Keratinocyte (primary cell): ENCODE data around the gene PDZD2. TPM values are rescaled to one million over a fixed set of nuclear protein-coding genes. Genes with fewer than 3 reads are reported as not detected.

Source experiments
- DNase-seq: peaks from one replicate; pipeline ENCODE4 v3.0.0-alpha.2; 2011; ENCODE audit warnings: low read depth, missing footprints, low spot score
- FAIRE-seq: peaks from 2 replicates; lab custom pipeline; 2011; peaks lifted over from hg19 to GRCh38; lab: Jason Lieb, UNC
- H2AFZ ChIP-seq: 2 replicates; pipeline ENCODE4 v1.6.0; 2012; ENCODE audit warnings: low read length, control low read depth, inconsistent platforms; ENCODE audit not compliant: control insufficient read depth
- H3K27ac ChIP-seq: 2 replicates; pipeline ENCODE4 v1.5.1; 2011; ENCODE audit warnings: low read length; ENCODE audit not compliant: control insufficient read depth, insufficient read depth
- H3K27me3 ChIP-seq: 3 replicates; pipeline ENCODE4 v1.6.0; 2011; ENCODE audit warnings: low read length; ENCODE audit not compliant: control insufficient read depth, insufficient read depth; ENCODE audit errors: extremely low read depth
- H3K36me3 ChIP-seq, 2 experiments: 2 replicates in 1 of 2; 3 replicates in 1 of 2; pipeline ENCODE4 v1.5.1; 2011; ENCODE audit warnings: low read length in 2 of 2, mild to moderate bottlenecking in 1 of 2; ENCODE audit not compliant: control insufficient read depth in 2 of 2, insufficient read depth in 2 of 2; ENCODE audit errors: extremely low read depth in 1 of 2
- H3K4me1 ChIP-seq: 3 replicates; pipeline ENCODE4 v1.5.1; 2011; ENCODE audit warnings: low read length; ENCODE audit not compliant: control insufficient read depth, insufficient read depth; ENCODE audit errors: extremely low read depth
- H3K4me2 ChIP-seq: 3 replicates; pipeline ENCODE4 v1.6.0; 2011; ENCODE audit warnings: low read depth, low read length; ENCODE audit not compliant: control insufficient read depth, insufficient read depth; ENCODE audit errors: extremely low read depth
- H3K4me3 ChIP-seq, 3 experiments: fragments of 200-600 bp in 1 of 3; sonication (generic) in 1 of 3; 2 replicates in 2 of 3; 3 replicates in 1 of 3; pipeline ENCODE4 v1.5.1; 2011 to 2016; ENCODE audit warnings: low read length in 3 of 3, mild to moderate bottlenecking in 3 of 3, control low read depth in 2 of 3, inconsistent platforms in 1 of 3, low read depth in 1 of 3, mixed read lengths in 1 of 3, mixed run types in 1 of 3, moderate library complexity in 1 of 3; ENCODE audit not compliant: control insufficient read depth in 2 of 3, insufficient read depth in 2 of 3; ENCODE audit errors: extremely low read depth in 1 of 3
- H3K79me2 ChIP-seq: 2 replicates; pipeline ENCODE4 v1.6.0; 2012; ENCODE audit warnings: low read length; ENCODE audit not compliant: control insufficient read depth, insufficient read depth
- H3K9ac ChIP-seq: 3 replicates; pipeline ENCODE4 v1.6.0; 2011; ENCODE audit warnings: low read length; ENCODE audit not compliant: control insufficient read depth, insufficient read depth; ENCODE audit errors: extremely low read depth
- H3K9me1 ChIP-seq: 3 replicates; pipeline ENCODE4 v1.6.0; 2011; ENCODE audit warnings: low read length; ENCODE audit not compliant: control insufficient read depth, insufficient read depth; ENCODE audit errors: extremely low read depth
- H3K9me3 ChIP-seq: 2 replicates; pipeline ENCODE4 v1.5.1; 2012; ENCODE audit warnings: low read depth, low read length; ENCODE audit not compliant: control insufficient read depth
- H4K20me1 ChIP-seq: 3 replicates; pipeline ENCODE4 v1.6.0; 2011; ENCODE audit warnings: low read length; ENCODE audit not compliant: control insufficient read depth, insufficient read depth; ENCODE audit errors: extremely low read depth
- EZH2 ChIP-seq: IDR thresholded peaks from one replicate; pipeline ENCODE4 v1.6.1; 2012; ENCODE audit warnings: inconsistent platforms, mild to moderate bottlenecking, low read length, moderate library complexity
- dilution Hi-C: fragments of 300-500 bp; cut with MboI; formaldehyde crosslinking; loops from one replicate; pipeline ENCODE4 v1.7.0; 2020; ENCODE audit warnings: low sequenced_read_pairs; ENCODE audit not compliant: extremely low pct_ligation_motif_present
- polyA plus RNA-seq, 5 experiments: library from polyadenylated mRNA; depleted of rRNA in 3 of 5; stranded (reverse) in 3 of 5; stranded (forward) in 1 of 5; unstranded in 1 of 5; fragments of >200 nt; gene quantifications; 1 replicate in 1 of 5; 2 replicates in 3 of 5; 3 replicates in 1 of 5; pipeline versions ENCODE4 v1.2.1 to v1.2.3, GENCODE V29; 2011 to 2012; ENCODE audit warnings: missing spikeins in 2 of 5, low read depth in 1 of 5, low replicate concordance in 1 of 5
- TF ChIP-seq, protein P1 (sequence below), 3 experiments: IDR thresholded peaks in 1 of 3; conservative IDR thresholded peaks in 1 of 3; optimal IDR thresholded peaks in 1 of 3; 2 replicates in 2 of 3; 3 replicates in 1 of 3; pipeline versions ENCODE3 to v1.5.1; 2011; ENCODE audit warnings: low read length in 3 of 3, mild to moderate bottlenecking in 3 of 3, moderate library complexity in 2 of 3, control low read depth in 1 of 3, inconsistent platforms in 1 of 3; ENCODE audit not compliant: insufficient read depth in 2 of 3; ENCODE audit errors: extremely low read depth in 1 of 3

PDZD2 gene
- polyA plus RNA-seq, 1 donor (not counting 4 experiments of a cell fraction or from before 2014, with no cell fraction given), result 7.3 TPM

DNA sequence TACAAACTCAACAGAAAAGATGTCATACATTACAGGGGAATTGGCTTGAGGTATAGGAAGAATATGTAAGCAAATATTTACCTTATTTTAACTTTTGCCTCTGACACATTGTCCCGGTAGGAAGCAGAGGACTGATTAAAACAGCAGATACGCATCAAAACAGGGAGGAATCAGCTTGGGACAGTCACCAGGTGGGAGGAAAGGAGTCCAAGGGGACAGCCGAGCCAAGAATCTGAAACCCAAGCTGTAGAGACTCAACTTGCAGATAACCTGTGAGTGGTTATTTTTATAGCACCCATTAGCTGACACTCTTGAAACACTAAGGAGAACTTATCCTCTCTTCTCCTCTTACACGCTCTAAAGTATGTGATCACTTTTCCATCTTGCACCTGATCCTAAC, 22.3 kb downstream of the PDZD2 start:
- Histone ChIP-seq H3K4me1 (no peaks in the 10 kb centered on the region), H4K20me1 (no peaks in the 10 kb centered on the region), H3K27me3 (peaks cover 4% of the 10 kb centered on the region), H3K36me3 (no peaks in the 10 kb centered on the region), H3K4me3 (no peak overlapping the region), H3K27ac (no peak overlapping the region), H3K79me2 (no peaks in the 10 kb centered on the region), H3K9me3 (no peaks in the 10 kb centered on the region), H3K9me1 (no peaks in the 10 kb centered on the region), H3K4me2 (no peak overlapping the region), H3K9ac (no peak overlapping the region), H2AFZ (no peak overlapping the region)
- TF ChIP-seq, protein P1, sequence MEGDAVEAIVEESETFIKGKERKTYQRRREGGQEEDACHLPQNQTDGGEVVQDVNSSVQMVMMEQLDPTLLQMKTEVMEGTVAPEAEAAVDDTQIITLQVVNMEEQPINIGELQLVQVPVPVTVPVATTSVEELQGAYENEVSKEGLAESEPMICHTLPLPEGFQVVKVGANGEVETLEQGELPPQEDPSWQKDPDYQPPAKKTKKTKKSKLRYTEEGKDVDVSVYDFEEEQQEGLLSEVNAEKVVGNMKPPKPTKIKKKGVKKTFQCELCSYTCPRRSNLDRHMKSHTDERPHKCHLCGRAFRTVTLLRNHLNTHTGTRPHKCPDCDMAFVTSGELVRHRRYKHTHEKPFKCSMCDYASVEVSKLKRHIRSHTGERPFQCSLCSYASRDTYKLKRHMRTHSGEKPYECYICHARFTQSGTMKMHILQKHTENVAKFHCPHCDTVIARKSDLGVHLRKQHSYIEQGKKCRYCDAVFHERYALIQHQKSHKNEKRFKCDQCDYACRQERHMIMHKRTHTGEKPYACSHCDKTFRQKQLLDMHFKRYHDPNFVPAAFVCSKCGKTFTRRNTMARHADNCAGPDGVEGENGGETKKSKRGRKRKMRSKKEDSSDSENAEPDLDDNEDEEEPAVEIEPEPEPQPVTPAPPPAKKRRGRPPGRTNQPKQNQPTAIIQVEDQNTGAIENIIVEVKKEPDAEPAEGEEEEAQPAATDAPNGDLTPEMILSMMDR (optimal IDR thresholded peaks at IDR 0.05 in 1 of 3, IDR thresholded peaks at IDR 0.05 in 1 of 3, conservative IDR thresholded peaks at IDR 0.05 in 1 of 3; ENCODE audit: extremely low read depth in 1 of 3, insufficient read depth in 2 of 3, low read length in 3 of 3), result no peak
- no peak for TF ChIP-seq EZH2
- DNase-seq (no peak), FAIRE-seq (no peak)
- dilution Hi-C loops, result no loop called here

DNA sequence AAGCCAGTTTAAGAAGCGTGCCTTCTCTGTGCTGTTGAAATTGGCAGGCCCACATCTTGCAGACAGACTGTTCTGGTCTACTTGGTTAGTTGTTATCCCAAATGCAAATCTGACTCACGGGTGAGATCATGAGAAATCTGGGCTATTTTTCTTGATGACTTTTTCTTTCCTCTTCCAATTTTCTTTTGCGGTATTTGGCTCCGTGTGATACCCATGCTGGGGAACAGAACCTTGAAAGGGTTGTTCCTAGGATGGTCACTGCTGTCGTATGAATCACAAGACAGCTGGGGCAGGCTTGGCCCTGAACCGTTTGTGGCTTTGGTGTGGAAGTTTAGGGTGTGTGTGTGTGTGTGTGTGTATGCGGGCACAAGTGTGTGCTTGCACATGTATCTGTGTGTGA, 24.6 kb downstream of the PDZD2 start:
- H3K4me2 ChIP-seq, result no peak overlapping the region
- DNase-seq (no peak), FAIRE-seq (no peak)
- H4K20me1 ChIP-seq, result no peaks in the 10 kb centered on the region
- H3K9ac ChIP-seq, result no peak overlapping the region
- dilution Hi-C loops, result no loop called here
- no peaks in the 10 kb centered on the region for H3K79me2 ChIP-seq
- H3K27me3 ChIP-seq, result no peaks in the 10 kb centered on the region
- no peaks in the 10 kb centered on the region for H3K4me1 ChIP-seq
- H3K27ac ChIP-seq, result no peak overlapping the region
- TF ChIP-seq EZH2, result no peak
- TF ChIP-seq, protein P1 (optimal IDR thresholded peaks at IDR 0.05 in 1 of 3, IDR thresholded peaks at IDR 0.05 in 1 of 3, conservative IDR thresholded peaks at IDR 0.05 in 1 of 3; ENCODE audit: extremely low read depth in 1 of 3, insufficient read depth in 2 of 3, low read length in 3 of 3), result no peak
- H2AFZ ChIP-seq, result no peak overlapping the region
- H3K36me3 ChIP-seq, result no peaks in the 10 kb centered on the region
- H3K4me3 ChIP-seq, result no peak overlapping the region
- no peaks in the 10 kb centered on the region for H3K9me3 ChIP-seq
- no peaks in the 10 kb centered on the region for H3K9me1 ChIP-seq
